Osteoblast (primary cell): Measurements from ENCODE around the gene CCDC83. TPM values are rescaled to one million over a fixed set of nuclear protein-coding genes. Genes with fewer than 3 reads are reported as not detected.

Experiments
- DNase-seq: peaks from one replicate; pipeline ENCODE4 v3.0.0; 2011; ENCODE audit warnings: low spot score, mixed read lengths; ENCODE audit not compliant: insufficient read length; ENCODE audit errors: missing footprints
- H2AFZ ChIP-seq: 2 replicates; pipeline ENCODE4 v1.6.0; 2011; ENCODE audit warnings: mild to moderate bottlenecking, low read length
- H3K27ac ChIP-seq: 2 replicates; pipeline ENCODE4 v1.5.1; 2011; ENCODE audit warnings: mild to moderate bottlenecking, low read depth, low read length, moderate library complexity
- H3K27me3 ChIP-seq: 2 replicates; pipeline ENCODE4 v1.6.0; 2012; ENCODE audit warnings: mild to moderate bottlenecking, control low read depth, inconsistent platforms, low read length, moderate library complexity; ENCODE audit not compliant: insufficient read depth
- H3K36me3 ChIP-seq: 2 replicates; pipeline ENCODE4 v1.5.1; 2011; ENCODE audit warnings: mild to moderate bottlenecking, low read length, control low read depth, moderate library complexity; ENCODE audit not compliant: insufficient read depth
- H3K4me1 ChIP-seq: 2 replicates; pipeline ENCODE4 v1.5.1; 2011; ENCODE audit warnings: mild to moderate bottlenecking, low read length, control low read depth, moderate library complexity; ENCODE audit not compliant: insufficient read depth
- H3K4me2 ChIP-seq: 2 replicates; pipeline ENCODE4 v1.6.0; 2011; ENCODE audit warnings: mild to moderate bottlenecking, low read length; ENCODE audit not compliant: insufficient read depth
- H3K4me3 ChIP-seq: fragments of 200-600 bp; sonication (generic); 3 replicates; pipeline ENCODE4 v1.5.1; 2012; ENCODE audit warnings: mild to moderate bottlenecking, low read length, inconsistent platforms; ENCODE audit not compliant: insufficient read depth
- H3K79me2 ChIP-seq: 2 replicates; pipeline ENCODE4 v1.6.0; 2012; ENCODE audit warnings: mild to moderate bottlenecking, low read length, control low read depth, inconsistent platforms; ENCODE audit not compliant: insufficient read depth
- H3K9me3 ChIP-seq: 2 replicates; pipeline ENCODE4 v1.5.1; 2011; ENCODE audit warnings: low read depth, low read length, control low read depth
- H4K20me1 ChIP-seq: 2 replicates; pipeline ENCODE4 v1.6.0; 2012; ENCODE audit warnings: mild to moderate bottlenecking, low read length, control low read depth; ENCODE audit not compliant: insufficient read depth
- CTCF ChIP-seq: IDR thresholded peaks from 2 replicates; pipeline ENCODE4 v1.5.1; 2011; ENCODE audit warnings: mild to moderate bottlenecking, low read depth, low read length, moderate library complexity; ENCODE audit errors: extremely low read depth
- total RNA-seq: library from RNA; depleted of rRNA; stranded (reverse); fragments of >200 nt; gene quantifications from 2 replicates; pipeline ENCODE4 v1.2.3, GENCODE V29; 2012

CCDC83 gene
- total RNA-seq, 1 donor: not detected

GRCh38 chr11:85965202-85965601 is 110.0 kb downstream of the CCDC83 start:
- peaks cover 32% of the 10 kb centered on the region for H3K4me1 ChIP-seq
- H3K4me2 ChIP-seq: no peak overlapping the region
- peaks cover 90% of the 10 kb centered on the region for H3K79me2 ChIP-seq
- no peaks in the 10 kb centered on the region for H3K27me3 ChIP-seq
- H3K36me3 ChIP-seq: peaks cover 74% of the 10 kb centered on the region
- no peak overlapping the region for H3K4me3 ChIP-seq
- peaks cover 54% of the 10 kb centered on the region for H4K20me1 ChIP-seq
- DNase-seq: no peak
- H2AFZ ChIP-seq: no peak overlapping the region
- peak overlapping the region; percentile 5 for H3K27ac ChIP-seq
- TF ChIP-seq CTCF: no peak
- no peaks in the 10 kb centered on the region for H3K9me3 ChIP-seq

DNA sequence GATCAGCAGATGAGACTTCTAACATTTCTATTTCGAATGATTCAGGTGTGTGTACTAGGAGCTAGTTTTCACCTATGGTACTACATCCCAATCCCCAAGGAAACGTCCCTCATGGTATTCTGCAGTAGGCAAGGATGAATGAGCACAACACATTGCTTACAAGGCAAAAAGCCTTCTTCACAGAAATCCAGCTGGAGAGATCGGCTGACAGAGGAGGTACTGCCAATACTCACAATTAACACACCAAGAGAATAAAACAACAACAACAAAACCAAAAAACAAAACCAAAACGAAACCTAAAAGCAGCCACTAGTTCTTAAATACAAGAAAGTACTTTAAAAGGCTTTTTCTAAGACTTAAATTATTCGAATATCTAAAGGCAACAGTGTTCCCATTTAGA is 112.3 kb downstream of the CCDC83 start:
- H4K20me1 ChIP-seq: peaks cover 47% of the 10 kb centered on the region
- no peaks in the 10 kb centered on the region for H3K27me3 ChIP-seq
- H2AFZ ChIP-seq: no peak overlapping the region
- peak overlapping the region; percentile 15 for H3K27ac ChIP-seq
- DNase-seq: no peak
- H3K4me1 ChIP-seq: peaks cover 24% of the 10 kb centered on the region
- no peak overlapping the region for H3K4me3 ChIP-seq
- peaks cover 91% of the 10 kb centered on the region for H3K79me2 ChIP-seq
- no peaks in the 10 kb centered on the region for H3K9me3 ChIP-seq
- H3K36me3 ChIP-seq: peaks cover 80% of the 10 kb centered on the region
- TF ChIP-seq CTCF: no peak
- no peak overlapping the region for H3K4me2 ChIP-seq

Other genes with a start within 250 kb of the CCDC83 start
- gene DLG2, start 228.0 kb upstream of the CCDC83 start, total RNA-seq: 3.3 and 3.8 TPM in 2 replicates
- gene TMEM126B, start 226.8 kb upstream of the CCDC83 start, total RNA-seq: 64.4 and 81.6 TPM in 2 replicates
- 34.4 and 41.0 TPM in 2 replicates for gene TMEM126A, start 207.4 kb upstream of the CCDC83 start, total RNA-seq
- gene CREBZF, start 190.3 kb upstream of the CCDC83 start, total RNA-seq: 46.3 and 49.2 TPM in 2 replicates
- gene CCDC89, start 169.2 kb upstream of the CCDC83 start, total RNA-seq: 2.9 and 4.1 TPM in 2 replicates
- 19.4 and 19.9 TPM in 2 replicates for gene SYTL2, start 44.2 kb upstream of the CCDC83 start, total RNA-seq
- 313 and 324 TPM in 2 replicates for gene PICALM, start 213.7 kb downstream of the CCDC83 start, total RNA-seq